HepG2 (cell line): Measurements from ENCODE around the gene TUBGCP3. TPM values are rescaled to one million over a fixed set of nuclear protein-coding genes. Genes with fewer than 3 reads are reported as not detected.

ENCODE experiments used
- ATAC-seq: fragments of 200-7000 bp; cut with Tn5 transposase; 3 replicates; pipeline ENCODE4 v1.9.1; 2020; ENCODE audit warnings: mild to moderate bottlenecking, moderate library complexity
- BruUV-seq: library from RNA; stranded (reverse); fragments of 400-500 nt; replicated peaks from 2 replicates; lab custom pipeline; 2021; lab: Mats Ljungman, UMichigan
- CTCF ChIA-PET: fragments of 300-600 bp; formaldehyde crosslinking; extraction: SDS; loops from one replicate; lab custom pipeline; 2021; ENCODE audit warnings: low total read pairs, inconsistent platforms, low intra/inter-chr PET ratio; lab: Yijun Ruan, JAX
- POLR2A ChIA-PET: fragments of 350-600 bp; sonication (Branson Sonifier 250); formaldehyde crosslinking; loops from one replicate; lab custom pipeline; 2020; ENCODE audit warnings: antibody characterized with exemption, inconsistent platforms; lab: Yijun Ruan, JAX
- DNase-seq: peaks from one replicate; pipeline ENCODE4 v3.0.0-alpha.2; 2015; ENCODE audit warnings: low spot score
- FAIRE-seq: peaks from 3 replicates; lab custom pipeline; 2011; peaks lifted over from hg19 to GRCh38; lab: Jason Lieb, UNC
- H2AFZ ChIP-seq: one replicate; pipeline ENCODE4 v1.6.1; 2011; ENCODE audit warnings: low read length, inconsistent platforms
- H3K27ac ChIP-seq: fragments of 300-600 bp; 3 replicates; pipeline ENCODE4 v1.8.0; 2011; ENCODE audit warnings: mixed run types, mild to moderate bottlenecking, mixed read lengths, low read length, inconsistent platforms; ENCODE audit not compliant: insufficient read depth; ENCODE audit errors: extremely low read length
- H3K27me3 ChIP-seq, 2 experiments: fragments of 200-600 bp in 1 of 2; 2 replicates in 1 of 2; 3 replicates in 1 of 2; pipeline versions ENCODE4 v1.6.0 to v1.8.0; 2011; ENCODE audit warnings: low read length in 2 of 2, mild to moderate bottlenecking in 2 of 2, moderate library complexity in 2 of 2, inconsistent platforms in 1 of 2; ENCODE audit not compliant: insufficient read depth in 2 of 2, control insufficient read depth in 1 of 2
- H3K36me3 ChIP-seq, 2 experiments: fragments of 200-600 bp in 1 of 2; replicated peaks in 1 of 2; 2 replicates in 1 of 2; 3 replicates in 1 of 2; pipeline versions ENCODE4 v1.5.1 to v1.8.0; 2011; ENCODE audit warnings: low read length in 2 of 2, inconsistent platforms in 1 of 2; ENCODE audit not compliant: insufficient read depth in 2 of 2, control insufficient read depth in 1 of 2
- H3K4me1 ChIP-seq: 2 replicates; pipeline ENCODE4 v1.5.1; 2012; ENCODE audit warnings: low read length, inconsistent platforms; ENCODE audit not compliant: insufficient read depth
- H3K4me2 ChIP-seq: 2 replicates; pipeline ENCODE4 v1.6.0; 2011; ENCODE audit warnings: low read depth, low read length, inconsistent platforms
- H3K4me3 ChIP-seq, 3 experiments: fragments of 200-600 bp in 1 of 3; sonication (generic), shearing (Covaris generic) in 1 of 3; replicated peaks in 1 of 3; 2 replicates each; pipeline ENCODE4 v1.5.1; 2011 to 2016; ENCODE audit warnings: low read length in 3 of 3, inconsistent platforms in 2 of 3, low read depth in 2 of 3, mild to moderate bottlenecking in 2 of 3, control low read depth in 1 of 3, mixed read lengths in 1 of 3; ENCODE audit not compliant: insufficient read depth in 1 of 3
- H3K79me2 ChIP-seq: one replicate; pipeline ENCODE4 v1.6.1; 2011; ENCODE audit warnings: low read length, inconsistent platforms; ENCODE audit not compliant: insufficient read depth
- H3K9ac ChIP-seq: 2 replicates; pipeline ENCODE4 v1.6.0; 2011; ENCODE audit warnings: mild to moderate bottlenecking, low read depth, low read length, inconsistent platforms; ENCODE audit not compliant: insufficient read depth
- H3K9me3 ChIP-seq: 2 replicates; pipeline ENCODE4 v1.5.1; 2012; ENCODE audit warnings: mild to moderate bottlenecking, low read length
- H4K20me1 ChIP-seq: 2 replicates; pipeline ENCODE4 v1.6.0; 2011; ENCODE audit warnings: inconsistent platforms, mild to moderate bottlenecking, low read length, moderate library complexity; ENCODE audit not compliant: insufficient read depth
- ETS1 ChIP-seq: sonication (generic); formaldehyde crosslinking; IDR thresholded peaks from 2 replicates; pipeline ENCODE4 v1.4.0; 2020; ENCODE audit warnings: missing genetic modification reagents
- ETV6 ChIP-seq: sonication (generic); formaldehyde crosslinking; conservative IDR thresholded peaks from 2 replicates; pipeline ENCODE4 v1.4.0; 2020; ENCODE audit warnings: missing genetic modification reagents
- HHEX ChIP-seq: IDR thresholded peaks from 2 replicates; pipeline ENCODE4 v1.6.1; 2016; ENCODE audit warnings: control low read depth
- ISL2 ChIP-seq: sonication (generic); formaldehyde crosslinking; IDR thresholded peaks from 2 replicates; pipeline ENCODE4 v1.5.0; 2020; ENCODE audit warnings: missing genetic modification reagents
- LCORL ChIP-seq, 2 experiments: fragments of 450-650 bp in 1 of 2; sonication (generic) in 1 of 2; formaldehyde crosslinking in 1 of 2; IDR thresholded peaks; 2 replicates each; pipeline versions ENCODE4 v1.5.0 to v1.6.1; 2017 to 2020; ENCODE audit warnings: antibody characterized with exemption in 1 of 2, missing genetic modification reagents in 1 of 2
- MIER2 ChIP-seq: IDR thresholded peaks from 2 replicates; pipeline ENCODE4 v1.6.1; 2016; ENCODE audit warnings: missing biosample characterization, missing genetic modification reagents
- MTERF4 ChIP-seq: sonication (generic); formaldehyde crosslinking; IDR thresholded peaks from 2 replicates; pipeline ENCODE4 v1.8.0; 2023; ENCODE audit warnings: mild to moderate bottlenecking, missing genetic modification reagents
- NFE2 ChIP-seq: sonication (generic); formaldehyde crosslinking; IDR thresholded peaks from 2 replicates; pipeline ENCODE4 v1.4.0; 2020; ENCODE audit warnings: missing genetic modification reagents
- NFIB ChIP-seq: sonication (generic); formaldehyde crosslinking; IDR thresholded peaks from 2 replicates; pipeline ENCODE4 v1.9.0; 2021; ENCODE audit warnings: missing genetic modification reagents, mild to moderate bottlenecking, borderline replicate concordance
- PAX8 ChIP-seq: sonication (generic); formaldehyde crosslinking; IDR thresholded peaks from 2 replicates; pipeline ENCODE4 v1.8.0; 2022; ENCODE audit warnings: mild to moderate bottlenecking, missing genetic modification reagents, borderline replicate concordance
- RFX5 ChIP-seq: IDR thresholded peaks from 2 replicates; pipeline ENCODE4 v1.6.1; 2011; ENCODE audit warnings: low read depth, low read length, improper control_type of control experiment
- SMYD3 ChIP-seq: sonication (generic); formaldehyde crosslinking; IDR thresholded peaks from 2 replicates; pipeline ENCODE4 v1.8.1; 2023; ENCODE audit warnings: mild to moderate bottlenecking, missing genetic modification reagents
- ZBTB26 ChIP-seq: IDR thresholded peaks from 2 replicates; pipeline ENCODE4 v1.6.1; 2016; ENCODE audit warnings: missing compliant biosample characterization, missing genetic modification reagents, borderline replicate concordance
- ZFYVE20 ChIP-seq: sonication (generic); formaldehyde crosslinking; IDR thresholded peaks from 2 replicates; pipeline ENCODE4 v1.8.0; 2023; ENCODE audit warnings: low read depth, mild to moderate bottlenecking, moderate library complexity, missing genetic modification reagents, borderline replicate concordance
- ZNF160 ChIP-seq: sonication (generic); formaldehyde crosslinking; IDR thresholded peaks from 2 replicates; pipeline ENCODE4 v1.8.0; 2022; ENCODE audit warnings: mild to moderate bottlenecking, inconsistent platforms, missing genetic modification reagents
- ZNF367 ChIP-seq: sonication (generic); formaldehyde crosslinking; IDR thresholded peaks from 2 replicates; pipeline ENCODE4 v1.4.0; 2020; ENCODE audit warnings: missing genetic modification reagents, borderline replicate concordance
- ZNF446 ChIP-seq: sonication (generic); formaldehyde crosslinking; IDR thresholded peaks from 2 replicates; pipeline ENCODE4 v1.5.0; 2020; ENCODE audit warnings: mild to moderate bottlenecking, missing genetic modification reagents
- ZNF564 ChIP-seq: sonication (generic); formaldehyde crosslinking; IDR thresholded peaks from 2 replicates; pipeline ENCODE4 v1.8.1; 2023; ENCODE audit warnings: mild to moderate bottlenecking, missing genetic modification reagents
- WGBS: methylation state at CpG from one replicate; pipeline ENCODE4 v1.1.6; 2017; ENCODE audit warnings: low lambda C conversion rate; 5-methylcytosine and 5-hydroxymethylcytosine counted together
- in situ Hi-C: cut with HindIII; loops from 2 replicates; pipeline ENCODE4 v1.10.0; 2017; ENCODE audit warnings: low pct_unique_long_range_greater_than_20kb; ENCODE audit not compliant: extremely low pct_ligation_motif_present
- intact Hi-C: fragments of 100-400 bp; cut with micrococcal nuclease; formaldehyde crosslinking; loops from one replicate; pipeline ENCODE4 v1.10.0; 2022; ENCODE audit not compliant: unreplicated experiment
- polyA plus RNA-seq, 8 experiments: library from polyadenylated mRNA; depleted of rRNA in 3 of 8; stranded (reverse) in 7 of 8; unstranded in 1 of 8; fragments of >200 nt; fragmentation: Illumina TruSeq in 4 of 8; extraction: Trizol in 4 of 8; gene quantifications; 2 replicates each; pipeline versions ENCODE4 v1.2.1 to v1.2.3, GENCODE V29; 2011 to 2016; ENCODE audit warnings: low read depth in 4 of 8, missing spikeins in 1 of 8, mixed read lengths in 1 of 8; ENCODE audit not compliant: insufficient read depth in 1 of 8
- total RNA-seq, 5 experiments: library from RNA; depleted of rRNA; stranded (reverse); fragments of >200 nt; fragmentation: Illumina TruSeq; extraction: Trizol; gene quantifications; 2 replicates each; pipeline ENCODE4 v1.2.3, GENCODE V29; 2016; ENCODE audit warnings: low read depth in 1 of 5

Gene TUBGCP3
- total and polyA plus RNA-seq, 2 of the 13 experiments (the other 11 are each of a cell fraction or from before 2014, with no cell fraction given): 12.6 to 15.5 TPM

- TF ChIP-seq NFIB (no peak), MIER2 (CRISPR knock-in tag) (no peak)
Observed at GRCh38 chr13:112602189-112602588, 14.2 kb upstream of the TUBGCP3 start (continued).

GRCh38 chr13:112601371-112601770, 13.4 kb upstream of the TUBGCP3 start:
- no peak overlapping the region for H3K27ac ChIP-seq
- no peak overlapping the region for H3K4me3 ChIP-seq
- TF ChIP-seq ZNF160 (CRISPR knock-in tag): no peak
- TF ChIP-seq ZNF367 (CRISPR knock-in tag): no peak
- TF ChIP-seq NFE2 (CRISPR knock-in tag): no peak
- no peak for TF ChIP-seq HHEX (CRISPR knock-in tag)
- TF ChIP-seq ZNF564 (CRISPR knock-in tag): no peak
- no peak for TF ChIP-seq ETS1
- no peak for TF ChIP-seq ZBTB26 (CRISPR knock-in tag)
- no peak for TF ChIP-seq MTERF4 (CRISPR knock-in tag)
- TF ChIP-seq LCORL (IDR thresholded peaks at IDR 0.05): no peak
- no peak for TF ChIP-seq LCORL (CRISPR knock-in tag; IDR thresholded peaks at IDR 0.05)
- TF ChIP-seq ZFYVE20 (CRISPR knock-in tag): no peak
- TF ChIP-seq ETV6 (CRISPR knock-in tag): no peak
- no peak for TF ChIP-seq ZNF446 (CRISPR knock-in tag)
- no peak for TF ChIP-seq PAX8 (CRISPR knock-in tag)
- no peak for TF ChIP-seq SMYD3 (CRISPR knock-in tag)
- TF ChIP-seq ISL2 (CRISPR knock-in tag): no peak
- TF ChIP-seq RFX5: no peak
- no TSS peak for BruUV-seq
- no peak overlapping the region for H2AFZ ChIP-seq
- CTCF ChIA-PET: no interaction called here
- no peaks in the 10 kb centered on the region for H3K4me1 ChIP-seq
- no peaks in the 10 kb centered on the region for H4K20me1 ChIP-seq
- no peak overlapping the region for H3K9ac ChIP-seq
- H3K27me3 ChIP-seq: peaks cover 4 to 40% of the 10 kb centered on the region in 2 experiments; a peak in 4 of 5 replicates
- no peaks in the 10 kb centered on the region for H3K36me3 ChIP-seq
- POLR2A ChIA-PET: no interaction called here
- no peak overlapping the region for H3K4me2 ChIP-seq
- no peaks in the 10 kb centered on the region for H3K9me3 ChIP-seq
- 39% methylated on average over 14 of the region's 14 CpGs for WGBS
- DNase-seq: no peak
- ATAC-seq: no peak
- FAIRE-seq: no peak
- H3K79me2 ChIP-seq: no peaks in the 10 kb centered on the region
- in situ Hi-C loops (loop anchor here (10.0 kb wide), 1 partner anchor 1127 kb away; no protein-coding TSS in a partner anchor), intact Hi-C loops (no loop called here)
